HG02678 (cell line): Measurements from ENCODE around the gene CRELD2.

Experiments
- ATAC-seq: cut with Tn5 transposase; IDR thresholded peaks from one replicate; pipeline ENCODE4 v1.9.1; 2021; ENCODE audit warnings: mild to moderate bottlenecking, moderate library complexity; ENCODE audit not compliant: unreplicated experiment

The CRELD2 gene

DNA sequence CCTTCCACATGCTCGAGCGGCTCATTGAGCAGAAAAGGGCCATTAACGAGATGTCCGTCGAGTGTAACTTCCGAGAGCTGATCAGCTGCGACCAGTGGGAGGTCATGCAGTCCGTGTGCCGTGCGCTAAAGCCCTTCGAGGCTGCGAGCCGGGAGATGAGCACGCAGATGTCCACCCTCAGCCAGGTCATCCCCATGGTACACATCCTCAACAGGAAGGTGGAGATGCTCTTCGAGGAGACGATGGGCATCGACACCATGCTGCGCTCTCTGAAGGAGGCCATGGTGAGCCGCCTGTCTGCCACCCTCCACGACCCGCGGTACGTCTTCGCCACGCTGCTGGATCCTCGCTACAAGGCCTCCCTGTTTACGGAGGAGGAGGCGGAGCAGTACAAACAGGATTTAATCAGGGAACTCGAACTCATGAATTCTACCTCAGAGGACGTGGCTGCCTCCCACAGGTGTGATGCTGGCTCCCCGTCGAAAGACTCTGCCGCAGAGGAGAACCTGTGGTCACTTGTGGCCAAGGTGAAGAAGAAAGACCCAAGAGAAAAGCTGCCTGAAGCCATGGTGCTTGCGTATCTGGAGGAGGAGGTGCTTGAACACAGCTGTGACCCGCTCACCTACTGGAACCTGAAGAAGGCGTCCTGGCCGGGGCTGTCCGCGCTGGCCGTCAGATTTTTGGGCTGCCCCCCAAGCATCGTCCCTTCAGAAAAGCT, 31.9 kb upstream of the CRELD2 start:
- ATAC-seq, result no peak

DNA sequence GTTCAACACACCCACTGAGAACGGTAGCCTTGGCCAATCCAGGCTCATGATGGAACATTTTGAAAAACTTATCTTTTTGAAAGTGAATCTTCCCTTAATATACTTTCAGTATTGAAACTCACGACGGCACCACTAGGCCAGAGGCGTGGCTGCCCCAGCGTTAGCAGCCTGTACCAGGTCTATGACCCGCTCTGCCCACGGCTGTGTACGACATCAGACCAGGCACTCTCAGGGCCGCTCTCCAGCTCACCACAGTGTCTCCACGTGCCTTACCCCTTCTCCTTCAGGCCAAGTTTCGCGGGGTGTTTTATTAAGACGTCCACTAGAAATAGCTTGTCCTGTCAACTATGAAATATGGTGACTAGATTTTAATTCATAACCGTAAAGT, 31.4 kb upstream of the CRELD2 start:
- ATAC-seq, result no peak

- no peak for ATAC-seq
Measured at GRCh38 chr22:49887702-49888101, 30.7 kb upstream of the CRELD2 start.

- no peak for ATAC-seq
Measured at GRCh38 chr22:49889071-49889470, 29.4 kb upstream of the CRELD2 start.

DNA sequence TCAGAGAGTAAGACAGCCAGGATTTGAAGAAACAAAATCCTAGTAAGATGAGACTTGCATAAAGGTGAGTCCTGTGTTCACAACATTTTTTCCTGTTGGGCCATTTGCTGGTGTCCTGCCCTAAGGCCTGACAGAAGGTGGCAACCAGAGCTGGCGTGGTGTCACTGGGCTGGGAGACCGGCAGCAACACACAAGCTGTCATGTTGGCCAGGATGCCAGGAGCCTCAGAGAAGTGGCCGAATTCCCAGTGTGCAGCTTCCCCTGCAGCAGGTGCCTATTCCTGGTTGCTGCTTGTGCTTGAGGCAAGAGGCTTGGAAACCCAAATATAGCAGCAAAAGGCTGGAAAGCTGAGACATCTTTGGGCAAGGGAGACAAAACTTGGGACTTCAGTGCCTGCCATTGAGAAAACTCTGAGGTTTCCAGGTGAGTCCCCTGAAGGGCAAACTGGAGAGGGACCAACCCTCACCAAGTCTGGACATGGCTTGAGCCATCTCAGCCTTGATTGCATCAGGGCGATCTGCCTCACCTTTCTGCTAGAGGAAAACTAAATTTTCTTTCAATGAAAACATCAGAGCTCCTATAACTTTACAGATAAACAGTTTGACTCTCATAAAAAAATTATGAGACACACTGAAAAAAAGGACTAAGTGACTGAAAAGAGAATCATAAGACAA, 26.1 kb upstream of the CRELD2 start:
- ATAC-seq, result no peak

- ATAC-seq, result no peak
Measured at GRCh38 chr22:49893025-49893424, 25.4 kb upstream of the CRELD2 start.

DNA sequence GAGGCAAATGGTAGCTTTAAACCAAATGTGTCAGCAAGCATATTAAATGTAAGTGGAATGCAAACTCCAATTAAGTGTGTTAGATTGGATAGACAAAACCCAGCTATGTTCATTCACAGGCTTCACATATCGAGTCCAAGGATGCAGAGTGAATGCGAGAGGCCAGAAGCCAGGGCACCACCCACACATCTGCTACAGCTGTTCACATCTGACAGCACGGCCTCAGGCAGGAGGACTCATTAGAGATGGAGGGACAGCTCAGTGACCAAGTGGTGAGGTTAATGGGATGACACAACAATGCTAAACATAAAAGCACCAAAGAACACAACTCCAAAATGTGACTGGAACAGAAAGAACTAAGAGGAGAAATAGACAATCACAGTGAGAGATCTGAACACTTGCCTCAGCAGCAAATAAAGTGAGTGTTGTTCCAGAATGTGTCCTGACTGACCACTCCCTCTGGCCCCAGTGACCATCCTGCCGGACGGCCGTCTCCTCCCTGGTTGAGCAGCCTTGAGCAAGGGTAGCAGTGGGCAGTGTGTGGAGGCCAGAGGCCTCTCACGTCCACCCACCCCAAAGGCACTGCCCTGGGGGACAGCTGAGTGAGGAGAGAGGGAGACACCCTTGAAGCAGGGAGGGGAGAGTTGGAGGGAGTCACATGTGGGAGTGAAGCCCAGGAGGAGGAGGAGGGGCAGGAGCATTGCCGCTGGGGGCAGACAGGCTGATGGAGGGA, 23.9 kb upstream of the CRELD2 start:
- ATAC-seq, result no peak

DNA sequence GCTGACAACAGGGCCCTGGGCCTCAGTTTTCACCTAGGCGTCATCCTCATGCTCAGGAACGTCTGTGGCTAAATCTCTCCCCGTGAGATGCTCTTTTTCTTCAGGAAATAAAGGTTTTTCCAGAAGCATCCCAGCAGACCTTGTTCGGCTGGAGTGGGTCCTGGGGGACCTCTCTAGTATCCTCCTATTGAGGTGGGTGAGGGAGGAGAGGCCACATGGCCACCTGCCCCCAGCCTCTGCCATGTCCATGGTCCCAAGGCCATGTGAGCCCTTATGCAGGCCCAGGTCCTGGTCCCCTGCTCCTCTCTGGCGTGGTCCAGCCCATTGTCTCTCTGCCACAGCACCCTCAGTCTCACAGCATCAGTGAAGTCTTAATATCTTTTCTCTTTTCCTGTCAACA, 22.2 kb upstream of the CRELD2 start:
- no peak for ATAC-seq

GRCh38 chr22:49897015-49897684, 21.3 kb upstream of the CRELD2 start:
- no peak for ATAC-seq

GRCh38 chr22:49899530-49899929, 18.9 kb upstream of the CRELD2 start:
- ATAC-seq, result no peak

GRCh38 chr22:49900441-49901230, 17.8 kb upstream of the CRELD2 start:
- ATAC-seq, result no peak

DNA sequence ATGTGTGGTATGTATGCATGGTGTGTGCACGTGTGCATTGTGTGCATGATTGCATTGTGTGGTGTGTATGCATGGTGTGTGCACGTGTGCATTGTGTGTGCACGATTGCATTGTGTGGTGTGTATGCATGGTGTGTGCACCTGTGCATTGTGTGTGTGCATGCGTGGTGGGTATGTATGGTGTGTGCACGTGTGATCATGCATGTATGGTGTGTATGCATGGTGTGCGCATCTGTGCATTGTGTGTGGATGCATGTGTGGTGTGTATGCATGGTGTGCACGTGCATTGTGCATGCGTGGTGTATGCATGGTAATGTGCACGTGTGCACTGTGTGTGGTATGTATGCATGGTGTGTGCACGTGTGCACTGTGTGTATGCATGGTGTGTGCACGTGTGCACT, 17.0 kb upstream of the CRELD2 start:
- ATAC-seq, result no peak

DNA sequence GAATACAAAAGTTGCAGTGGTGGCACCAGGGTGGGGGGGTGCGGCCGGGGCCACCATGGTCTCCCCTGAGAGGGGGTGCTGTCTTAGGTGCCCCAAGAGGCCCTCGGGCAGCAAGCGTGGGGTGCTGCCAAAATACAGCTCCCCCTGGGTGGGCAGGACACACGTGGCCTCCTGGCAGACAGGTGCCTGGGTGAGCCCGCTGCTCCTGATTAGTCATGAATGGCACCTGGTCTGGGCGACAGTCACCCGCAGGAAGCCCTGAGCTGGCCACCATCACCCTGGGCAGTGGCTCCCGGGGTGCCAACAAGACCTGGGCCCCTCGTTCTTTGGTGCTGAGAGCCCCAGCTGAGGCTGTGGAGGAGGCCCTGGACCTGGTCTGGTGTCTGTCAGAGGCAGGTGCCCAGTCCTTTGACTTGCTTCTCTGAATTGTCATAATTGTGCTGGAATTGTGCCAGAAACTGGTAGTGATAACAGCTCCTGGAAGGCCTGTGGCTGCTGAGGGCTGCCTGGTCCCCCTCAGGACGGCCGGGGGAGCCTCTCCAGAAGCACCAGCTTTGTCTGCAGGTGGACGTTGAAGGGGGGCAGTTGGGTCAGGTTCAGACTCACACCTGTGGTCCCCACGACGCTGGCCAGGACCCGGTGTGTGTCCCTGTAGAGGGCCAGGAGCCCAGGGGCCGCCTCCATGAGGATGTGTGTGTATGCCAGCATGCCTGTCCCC, 15.0 kb upstream of the CRELD2 start:
- ATAC-seq, result no peak

- ATAC-seq, result no peak
Measured at GRCh38 chr22:49904040-49904369, 14.4 kb upstream of the CRELD2 start.

- ATAC-seq, result no peak
Measured at GRCh38 chr22:49905465-49905864, 13.0 kb upstream of the CRELD2 start.

DNA sequence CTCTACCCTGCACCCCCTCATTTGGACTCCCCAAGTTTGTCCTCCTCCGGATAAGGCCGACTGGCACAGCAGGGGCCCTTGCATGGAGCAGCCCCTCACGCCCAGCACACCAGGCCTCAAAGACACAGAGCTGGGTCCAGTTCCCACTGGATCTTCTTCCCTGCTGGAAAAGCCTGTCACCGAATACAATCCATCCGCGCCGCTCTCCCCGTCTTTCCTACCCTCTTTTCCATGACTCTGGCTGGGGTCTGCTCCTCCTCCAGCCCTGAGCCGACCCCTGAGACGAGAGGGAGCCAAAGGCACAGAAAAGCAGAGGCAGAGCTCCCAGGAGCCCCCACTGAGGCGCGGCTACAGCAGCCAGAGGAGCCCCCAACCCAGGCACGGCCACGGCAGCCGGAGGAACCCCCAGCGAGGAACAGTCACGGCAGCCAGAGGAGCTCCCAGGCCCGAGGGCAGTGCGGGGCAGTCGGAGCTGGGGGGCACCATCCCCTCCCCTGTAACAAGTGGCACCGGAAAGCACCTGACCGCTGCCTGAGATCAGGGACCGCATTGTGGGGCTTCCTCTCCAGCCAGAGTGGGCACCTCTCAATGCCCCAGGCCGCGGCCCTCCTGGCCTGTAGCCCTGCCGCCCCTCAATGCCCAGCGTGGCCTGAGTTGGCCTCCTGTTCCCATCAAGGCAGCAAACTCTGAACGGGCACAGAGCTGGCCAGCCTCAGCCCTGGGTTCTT, 12.2 kb upstream of the CRELD2 start:
- ATAC-seq, result no peak

DNA sequence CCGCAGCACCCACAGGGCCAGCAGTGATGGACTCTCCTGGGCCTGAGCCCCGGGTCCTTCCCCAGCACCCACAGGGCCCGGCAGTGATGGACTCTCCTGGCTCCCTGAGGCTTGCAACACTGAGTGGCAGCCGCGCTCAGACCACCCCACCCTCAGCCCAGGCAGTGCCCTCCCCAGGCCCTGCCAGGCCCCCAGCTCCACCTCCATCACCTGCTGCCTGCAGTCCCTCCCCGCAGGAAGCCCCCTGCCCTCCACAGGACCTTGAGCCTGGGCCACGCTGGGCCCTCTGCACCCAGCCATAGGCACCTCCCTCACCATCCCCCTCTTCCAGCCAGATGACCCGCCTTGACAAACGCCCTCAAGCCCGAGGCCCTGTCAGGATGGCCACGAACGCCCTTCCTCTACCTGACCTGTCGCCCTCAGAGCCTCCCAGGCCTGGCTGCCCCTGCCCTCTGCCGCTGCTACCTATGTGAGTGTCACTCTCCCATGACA, 11.6 kb upstream of the CRELD2 start:
- no peak for ATAC-seq

GRCh38 chr22:49907807-49908206, 10.6 kb upstream of the CRELD2 start:
- ATAC-seq, result no peak

- no peak for ATAC-seq
Measured at GRCh38 chr22:49909476-49910205, 8.8 kb upstream of the CRELD2 start.
